ENCODE results near the gene CDH20.

CDH20 gene

DNA sequence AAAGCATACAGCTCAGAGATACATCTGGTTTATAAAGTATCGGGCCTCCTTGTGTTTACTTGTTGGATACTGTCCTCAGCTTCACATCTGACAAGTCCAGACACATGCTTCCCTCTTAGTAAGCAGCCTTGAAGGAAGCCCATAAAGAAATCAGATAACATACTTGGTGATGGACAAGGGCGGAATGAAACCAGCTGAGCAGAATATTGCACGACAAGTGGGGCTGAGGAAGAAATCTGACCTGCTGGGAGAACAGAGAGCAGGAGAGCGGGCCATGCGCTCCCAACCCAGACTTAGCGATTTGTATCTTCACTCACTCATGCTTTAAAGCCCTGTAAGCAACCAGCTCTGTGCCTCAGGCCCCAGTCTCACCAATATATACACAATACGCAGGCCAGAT lies 208.4 kb downstream of the CDH20 start:
- no peak for DNase-seq

DNA sequence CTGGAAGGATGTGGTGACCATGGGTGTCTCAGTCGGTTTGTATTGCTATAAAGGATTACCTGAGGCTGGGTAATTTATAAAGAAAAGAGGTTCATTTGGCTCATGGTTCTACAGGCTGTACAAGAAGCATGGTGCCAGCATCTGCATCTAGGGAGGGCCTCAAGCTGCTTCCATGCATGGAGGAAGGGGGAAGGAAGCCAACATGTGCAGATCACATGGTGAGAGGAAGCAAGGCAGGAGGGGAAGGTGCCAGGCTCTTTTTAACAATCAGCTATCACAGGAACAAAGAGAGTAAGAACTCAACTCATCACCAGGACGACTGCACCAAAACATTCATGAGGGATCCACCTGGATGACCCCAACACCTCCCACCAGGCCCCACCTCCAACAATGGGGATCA lies 209.4 kb downstream of the CDH20 start:
- DNase-seq: no peak

DNA sequence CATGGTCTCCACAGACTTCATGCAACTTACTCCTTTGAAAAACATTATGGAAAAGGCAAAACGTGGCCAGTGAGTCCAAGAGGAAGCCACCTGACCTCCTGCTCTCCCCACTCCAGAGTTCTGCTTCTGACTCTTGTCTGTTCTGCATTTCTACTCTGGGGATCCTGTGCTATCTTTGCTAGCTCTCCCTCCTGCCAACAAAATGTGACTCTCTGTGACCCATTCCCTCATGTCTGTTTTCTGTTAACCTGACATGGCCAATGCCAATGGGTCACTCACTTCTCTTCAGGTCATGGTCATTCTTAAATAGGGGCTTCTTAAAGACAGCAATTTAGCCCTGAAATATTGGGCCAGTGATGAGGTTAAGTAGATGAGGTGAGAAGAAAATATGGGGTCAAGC lies 210.3 kb downstream of the CDH20 start:
- DNase-seq: no peak

DNA sequence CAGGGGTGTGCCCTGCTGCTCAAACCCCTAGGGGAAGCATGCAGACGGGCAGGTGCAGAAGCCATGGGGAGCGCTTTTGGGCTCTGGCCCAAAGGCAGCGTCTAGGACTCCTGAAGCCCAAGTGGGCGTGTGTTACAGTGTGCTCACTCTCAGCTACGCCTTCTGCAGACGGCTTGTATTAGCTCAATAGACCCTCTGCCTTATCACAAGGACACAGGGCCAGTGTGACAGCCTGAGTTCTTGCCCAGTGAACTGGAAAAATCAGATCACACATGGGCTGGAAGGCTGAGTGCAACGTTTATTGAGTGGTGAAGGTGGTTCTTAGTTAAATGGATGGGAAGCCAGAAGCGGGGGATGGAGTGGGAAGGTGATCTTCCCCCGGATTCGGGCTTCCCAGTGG lies 210.9 kb downstream of the CDH20 start:
- no peak for DNase-seq

DNA sequence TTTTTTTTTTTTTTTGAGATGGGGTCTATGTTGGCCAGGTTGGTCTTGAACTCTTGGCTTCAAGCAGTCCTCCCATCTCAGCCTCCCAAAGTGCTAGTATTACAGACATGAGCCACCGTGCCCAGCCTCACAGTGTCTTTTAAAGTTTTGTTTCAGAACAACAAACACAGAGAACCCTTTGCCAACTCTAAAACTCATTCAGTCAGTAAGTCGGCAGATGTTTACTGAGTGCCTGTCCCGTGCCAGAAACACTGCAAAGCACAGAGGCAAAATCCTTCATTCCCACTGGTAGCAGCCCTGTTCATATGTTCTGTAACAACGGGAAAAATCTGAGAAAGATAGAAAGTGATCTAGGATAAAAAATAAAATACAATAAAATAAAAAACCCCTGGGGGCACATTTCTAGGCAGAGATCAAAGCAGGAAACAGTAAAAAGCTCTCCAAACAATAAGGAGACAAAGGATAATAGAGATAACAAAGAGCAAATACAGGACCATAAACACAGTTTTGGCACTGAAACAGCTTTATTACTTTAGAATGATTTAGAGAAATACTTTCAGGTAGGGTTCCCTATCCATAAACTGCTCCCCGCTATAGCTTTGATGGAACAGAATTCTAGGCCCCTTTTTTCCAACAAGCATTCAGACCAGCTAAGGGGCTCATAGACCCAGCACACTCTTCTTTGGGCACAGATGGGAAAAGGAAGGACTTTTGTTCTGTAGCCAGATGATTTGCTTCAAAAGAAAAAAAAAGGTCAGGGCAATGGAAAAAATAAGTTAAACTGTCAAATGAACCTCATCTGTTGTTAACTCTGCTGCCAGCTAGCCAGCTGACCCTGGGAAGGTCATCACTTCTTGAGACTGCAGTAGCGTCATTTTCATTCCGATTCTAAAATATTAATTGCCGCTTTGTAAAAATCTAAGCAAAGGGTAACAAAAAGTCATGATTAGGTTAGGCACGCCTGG lies 212.3 kb downstream of the CDH20 start:
- DNase-seq: no peak

DNA sequence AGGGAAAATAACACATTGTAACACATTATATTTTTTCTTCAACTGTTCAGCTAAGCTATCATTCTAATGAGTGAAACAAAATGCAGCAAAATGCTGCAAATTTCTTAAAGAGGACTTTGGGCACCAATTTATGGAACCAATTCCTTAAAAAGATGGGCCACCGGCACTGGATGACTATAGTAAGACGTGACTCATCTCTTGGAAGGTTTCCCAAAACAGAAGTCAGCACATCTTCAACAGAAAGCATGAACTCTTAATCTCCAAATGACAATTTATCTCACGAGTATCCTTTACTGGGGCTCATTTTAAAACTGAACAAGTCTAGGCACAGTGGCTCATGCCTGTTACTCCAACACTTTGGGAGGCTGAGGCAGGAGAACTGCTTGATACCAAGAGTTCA lies 213.4 kb downstream of the CDH20 start:
- DNase-seq: no peak

DNA sequence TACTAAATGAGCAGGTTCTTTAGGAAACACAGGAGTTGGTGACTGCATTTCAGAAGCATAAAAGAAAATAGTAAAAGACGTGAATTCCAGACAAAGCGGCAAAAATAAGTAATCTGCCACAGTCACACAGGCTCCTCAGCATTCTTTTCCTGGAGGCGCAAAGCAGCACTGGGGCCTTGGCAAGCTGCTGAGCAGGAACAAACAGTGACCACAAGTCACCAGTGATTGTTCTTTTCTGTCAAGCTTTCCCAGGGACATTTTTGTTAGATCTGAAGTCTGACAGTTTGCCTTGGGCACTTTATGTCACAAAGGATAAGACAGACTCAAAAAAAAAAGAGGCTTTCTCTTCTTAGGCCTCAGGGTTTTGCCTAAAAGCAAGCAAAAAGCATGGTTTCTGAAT lies 216.2 kb downstream of the CDH20 start:
- DNase-seq: no peak

DNA sequence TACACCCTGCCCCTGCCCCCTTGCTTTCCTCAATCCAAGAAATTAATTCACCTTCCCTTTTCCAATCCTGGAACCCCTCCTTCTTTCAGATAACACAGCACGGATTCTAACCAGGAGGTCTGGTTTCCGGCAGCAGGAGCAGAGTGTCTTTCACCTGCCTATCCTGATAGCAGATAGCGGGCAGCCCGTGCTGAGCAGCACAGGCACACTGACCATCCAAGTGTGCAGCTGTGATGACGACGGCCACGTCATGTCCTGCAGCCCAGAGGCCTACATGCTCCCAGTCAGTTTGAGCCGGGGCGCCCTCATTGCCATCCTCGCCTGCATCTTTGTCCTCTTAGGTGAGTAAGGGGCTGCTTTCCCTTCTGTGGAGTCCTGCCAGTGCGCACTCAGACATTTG lies 216.7 kb downstream of the CDH20 start:
- DNase-seq: no peak

DNA sequence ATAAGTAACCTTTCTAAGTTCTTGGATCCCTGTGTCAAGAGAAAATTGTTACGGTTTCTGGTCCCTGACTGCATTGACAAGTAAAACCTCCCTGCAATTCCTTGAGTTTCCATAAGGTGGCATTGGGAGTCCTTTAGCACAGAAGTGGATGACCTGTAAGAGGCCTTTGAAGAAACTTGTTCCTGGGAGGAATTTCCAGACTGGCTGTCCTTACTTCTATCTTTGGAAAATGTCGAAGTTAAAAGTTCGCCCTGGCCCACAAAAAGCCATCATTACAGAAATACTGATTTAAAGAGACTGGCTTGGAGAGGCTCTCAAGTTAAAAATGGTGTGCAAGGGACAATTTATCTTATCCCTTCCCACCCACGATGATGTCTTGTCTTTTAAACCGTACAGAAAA lies 218.4 kb downstream of the CDH20 start:
- peak; percentile 67 to 70 for DNase-seq

DNA sequence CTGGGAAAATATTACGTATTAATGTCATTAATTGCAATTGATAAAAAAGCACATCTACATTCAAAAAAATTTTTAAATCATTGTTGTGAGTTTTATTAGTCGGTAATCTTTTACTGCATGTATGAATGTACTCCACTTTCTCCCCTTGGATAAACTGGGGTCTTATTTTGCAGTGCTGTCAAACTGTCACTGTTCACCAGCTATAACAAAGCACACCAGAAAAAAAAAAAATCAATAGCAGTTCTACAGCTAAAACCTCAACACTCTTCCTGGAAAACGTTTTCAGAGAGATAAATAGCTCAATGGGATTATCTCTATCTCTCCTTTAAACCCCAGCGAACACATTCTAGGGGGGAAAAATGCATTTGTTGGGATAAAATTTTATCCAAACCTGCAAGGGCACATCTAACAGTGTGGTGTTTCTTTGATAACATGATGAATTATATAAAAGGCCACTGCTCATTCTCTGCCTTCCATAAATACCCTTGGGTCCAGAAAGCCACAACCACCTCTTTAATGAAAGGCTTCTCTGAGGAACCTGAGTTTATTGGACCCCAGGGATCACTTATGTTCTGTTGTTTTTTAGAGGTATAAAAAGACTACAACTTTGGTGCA lies 219.9 kb downstream of the CDH20 start:
- no peak for DNase-seq

DNA sequence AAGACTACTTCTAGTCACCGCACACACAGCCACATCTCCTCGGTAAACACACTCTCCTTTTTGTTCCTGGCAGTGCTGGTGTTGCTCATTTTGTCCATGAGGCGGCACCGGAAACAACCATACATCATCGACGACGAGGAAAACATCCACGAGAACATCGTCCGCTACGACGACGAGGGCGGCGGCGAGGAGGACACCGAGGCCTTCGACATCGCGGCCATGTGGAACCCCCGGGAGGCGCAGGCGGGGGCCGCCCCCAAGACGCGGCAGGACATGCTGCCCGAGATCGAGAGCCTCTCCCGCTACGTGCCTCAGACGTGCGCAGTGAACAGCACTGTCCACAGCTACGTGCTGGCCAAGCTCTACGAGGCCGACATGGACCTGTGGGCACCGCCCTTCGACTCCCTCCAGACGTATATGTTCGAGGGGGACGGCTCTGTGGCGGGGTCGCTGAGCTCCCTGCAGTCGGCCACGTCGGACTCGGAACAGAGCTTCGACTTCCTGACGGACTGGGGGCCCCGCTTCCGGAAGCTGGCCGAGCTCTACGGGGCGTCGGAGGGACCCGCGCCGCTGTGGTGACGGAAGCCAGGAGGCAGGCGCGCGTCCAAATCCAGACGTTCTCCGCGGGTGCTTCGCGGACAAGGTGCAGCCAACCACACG lies 221.0 kb downstream of the CDH20 start:
- peak; percentile 6 to 30 for DNase-seq

DNA sequence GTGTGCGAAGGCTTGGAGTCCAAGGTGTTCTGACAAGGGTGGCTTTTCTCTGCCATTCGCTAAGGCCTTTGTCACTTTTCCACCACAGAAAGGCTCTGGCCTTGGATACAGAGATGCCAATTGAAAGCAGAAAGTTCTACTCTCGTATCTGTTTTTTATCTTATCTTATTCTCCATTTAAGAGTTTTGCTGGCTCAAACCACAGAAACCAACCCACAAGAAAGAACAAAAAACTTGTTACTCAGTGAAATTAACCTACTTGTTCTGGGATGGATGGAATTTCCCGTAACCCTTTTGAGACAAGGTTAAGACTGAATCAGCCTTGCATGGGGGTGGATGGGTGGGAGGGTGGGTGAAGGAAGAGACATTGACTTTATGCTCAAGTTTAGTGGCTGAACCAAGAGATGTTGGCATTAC lies 221.7 kb downstream of the CDH20 start:
- DNase-seq: no peak

DNA sequence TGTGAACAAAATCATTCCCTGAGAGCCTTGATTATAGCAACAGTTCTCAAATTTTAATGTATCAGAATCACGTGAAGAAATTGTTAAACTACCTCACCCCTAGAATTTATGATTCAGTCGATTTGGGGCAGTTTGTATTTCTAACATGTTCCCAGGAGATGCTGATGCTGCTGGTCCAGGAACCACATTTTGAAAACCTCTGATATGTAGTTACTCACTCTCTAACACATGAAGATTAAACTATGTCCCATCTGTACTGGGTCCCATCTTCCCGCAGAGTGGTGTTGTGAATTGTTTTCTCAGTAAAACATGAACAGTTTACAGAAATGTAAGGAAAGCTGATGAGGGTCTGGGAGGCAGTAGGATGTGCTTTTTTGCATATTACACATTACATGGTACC lies 223.1 kb downstream of the CDH20 start:
- no peak for DNase-seq

DNA sequence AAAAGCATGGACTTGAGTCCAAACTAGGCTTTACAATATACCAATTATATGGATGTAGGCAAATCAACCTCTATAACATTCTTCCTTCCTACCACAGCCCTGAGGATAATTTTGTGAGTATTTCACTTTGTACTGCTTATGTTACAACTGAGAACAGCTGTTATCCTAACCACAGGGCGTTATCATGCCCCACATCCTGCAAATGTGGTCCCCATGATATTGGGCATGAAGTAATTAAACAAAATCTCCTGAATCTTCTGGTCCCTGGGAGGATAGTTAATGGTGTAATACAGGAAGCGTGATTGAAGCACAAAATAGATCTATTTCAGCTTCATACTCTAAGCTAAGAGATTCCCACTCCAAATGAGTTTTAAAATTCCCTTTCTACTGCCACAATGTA lies 223.6 kb downstream of the CDH20 start:
- DNase-seq: no peak

DNA sequence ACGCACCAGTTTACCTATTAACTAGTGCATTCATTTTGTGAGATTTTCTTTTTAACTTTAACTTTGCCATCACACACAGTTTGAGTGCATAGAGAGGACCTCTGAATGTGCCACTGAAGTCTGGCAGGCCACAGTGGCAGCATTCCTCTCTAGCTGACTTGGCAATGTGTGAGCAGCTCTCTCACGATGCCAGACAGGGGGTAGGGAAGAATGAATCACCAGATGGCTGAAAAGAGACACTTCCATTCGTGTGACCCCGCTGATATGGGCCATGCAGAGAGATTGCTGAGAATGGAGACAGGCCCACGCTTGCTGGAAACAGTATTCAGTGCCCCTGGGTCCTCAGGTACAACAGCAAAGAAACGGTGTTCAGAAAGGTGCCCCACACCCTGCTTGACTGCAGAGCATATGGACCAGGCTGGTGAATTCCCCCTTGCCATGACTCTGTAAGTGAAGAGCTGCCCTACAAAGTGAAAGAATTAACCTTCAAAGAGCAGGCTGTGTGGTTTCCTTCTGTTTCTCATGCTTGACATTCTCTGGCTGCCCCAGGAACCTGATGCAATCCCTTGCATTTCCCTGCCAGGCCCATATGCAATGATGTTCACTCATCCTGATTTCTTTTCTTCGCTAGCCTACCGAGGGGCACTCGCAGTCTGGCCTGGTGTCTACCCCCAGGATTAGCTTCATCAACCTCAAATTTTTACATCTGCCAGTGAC lies 236.1 kb downstream of the CDH20 start:
- DNase-seq: no peak

DNA sequence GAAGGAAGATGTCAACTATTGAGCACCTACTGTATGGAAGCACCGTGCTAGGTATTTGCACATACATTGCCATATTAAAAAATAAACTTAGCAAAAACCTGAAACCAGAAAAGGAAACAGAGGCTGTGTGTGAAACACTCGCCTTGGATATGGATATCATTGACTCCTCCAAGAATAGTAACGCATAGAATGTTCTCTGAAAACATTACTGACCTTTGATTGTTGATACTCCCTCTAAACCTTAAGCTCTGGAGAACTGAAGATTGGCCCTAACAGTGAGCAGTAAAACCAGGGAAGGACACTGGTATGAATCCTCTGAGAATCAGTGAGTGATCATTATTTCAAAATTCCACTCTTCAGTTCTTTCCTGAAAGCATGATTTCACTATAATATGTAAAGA lies 236.8 kb downstream of the CDH20 start:
- no peak for DNase-seq

DNA sequence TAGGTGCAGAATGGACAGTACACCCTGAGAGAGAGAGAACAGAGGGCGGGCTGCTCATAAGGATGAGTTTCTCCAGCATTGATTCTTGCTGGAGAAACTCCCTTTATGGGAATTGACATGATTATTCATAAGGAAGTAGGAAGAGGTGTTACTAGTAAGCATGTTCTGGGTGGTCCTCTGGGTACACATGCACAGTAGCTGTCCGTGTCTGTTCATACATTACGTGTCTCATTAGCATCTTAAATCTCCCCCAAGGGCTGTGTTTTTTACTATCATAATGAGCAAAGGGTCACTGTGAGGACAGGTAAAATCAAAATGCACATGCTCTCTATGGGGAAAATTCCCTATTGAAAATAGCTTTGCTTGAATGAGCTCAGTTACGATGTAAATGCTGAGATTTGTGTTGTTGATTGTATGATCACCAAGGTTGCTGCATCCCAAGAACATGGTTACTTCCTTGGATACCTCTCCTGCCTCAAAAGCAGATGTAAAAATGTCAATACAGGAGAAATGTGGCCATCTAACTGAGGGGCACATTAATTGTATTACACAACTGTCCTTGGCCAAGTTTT lies 238.9 kb downstream of the CDH20 start:
- DNase-seq: no peak

DNA sequence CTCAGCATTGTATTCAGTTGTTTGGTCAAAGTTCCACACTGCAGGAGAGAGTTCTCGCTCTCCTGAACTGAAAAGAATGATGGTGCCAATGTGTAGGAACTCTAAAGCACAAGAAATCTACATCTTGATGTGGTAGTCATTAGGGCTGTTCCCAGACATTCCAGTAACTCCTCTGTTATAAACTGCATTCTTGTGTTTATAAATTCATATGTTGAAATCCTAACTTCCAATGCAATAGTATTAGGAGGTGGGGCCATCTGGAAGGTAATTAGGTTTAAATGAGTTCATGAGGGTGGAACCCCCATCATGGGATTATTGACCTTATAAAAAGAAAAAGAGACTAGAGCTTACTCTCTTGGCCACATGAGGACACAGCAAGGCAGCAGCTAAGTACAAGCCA lies 239.6 kb downstream of the CDH20 start:
- no peak for DNase-seq

DNA sequence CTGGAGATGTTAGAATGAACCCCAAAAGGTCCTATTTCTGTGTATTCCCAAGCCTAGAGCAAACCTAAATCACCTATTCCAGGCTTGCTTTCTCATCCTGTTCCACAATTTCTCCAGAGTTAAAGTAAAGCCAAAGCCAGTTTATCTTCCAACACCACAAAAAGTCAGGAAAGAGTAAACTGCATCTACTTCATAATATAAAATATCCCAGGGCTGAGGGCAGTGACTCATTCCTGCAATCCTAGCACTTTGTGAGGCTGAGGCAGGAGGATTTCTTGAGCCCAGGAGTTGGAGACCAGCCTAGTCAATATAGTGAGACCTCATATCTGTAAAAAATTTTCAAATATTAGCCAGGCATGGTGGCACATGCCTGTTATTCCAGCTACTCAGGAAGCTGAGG lies 241.4 kb downstream of the CDH20 start:
- no peak for DNase-seq

DNA sequence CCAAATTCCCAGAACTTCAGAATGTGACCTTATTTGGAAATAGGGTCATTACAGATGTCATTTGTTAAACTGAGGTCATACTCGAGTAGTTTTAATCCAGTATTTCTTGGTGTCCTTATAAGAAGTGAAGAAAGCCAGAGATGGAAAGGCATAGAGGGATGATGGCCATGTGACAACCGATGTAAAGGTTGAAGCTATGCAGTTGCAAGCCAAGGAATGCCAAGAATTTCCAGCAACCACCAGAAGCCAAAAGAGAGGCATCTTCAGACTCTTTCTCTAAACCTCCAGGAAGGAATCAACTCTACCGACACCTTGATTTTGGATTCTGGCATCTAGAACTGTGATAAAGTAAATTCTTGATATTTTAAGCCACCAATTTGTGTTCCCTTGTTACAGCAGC lies 242.2 kb downstream of the CDH20 start:
- DNase-seq: no peak

DNA sequence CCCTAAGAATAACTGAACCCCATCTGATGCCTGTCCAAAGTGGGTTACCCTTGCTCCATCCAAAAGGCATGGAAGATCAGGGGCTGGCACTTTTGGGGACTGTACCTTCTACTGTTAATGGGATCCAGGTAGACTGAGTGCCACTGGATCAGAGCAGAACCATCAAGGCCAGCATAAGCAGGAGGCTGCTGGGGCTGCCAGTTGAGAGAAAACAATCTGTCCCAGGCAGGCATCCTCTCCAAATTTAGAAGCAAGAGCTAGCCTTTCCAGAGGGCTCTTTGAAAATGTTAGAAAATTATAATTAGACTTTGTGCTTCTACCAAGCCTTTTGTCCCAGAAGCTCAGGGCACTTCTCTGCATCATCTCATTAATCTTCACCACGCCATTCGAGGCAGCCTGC lies 245.6 kb downstream of the CDH20 start:
- no peak for DNase-seq

DNA sequence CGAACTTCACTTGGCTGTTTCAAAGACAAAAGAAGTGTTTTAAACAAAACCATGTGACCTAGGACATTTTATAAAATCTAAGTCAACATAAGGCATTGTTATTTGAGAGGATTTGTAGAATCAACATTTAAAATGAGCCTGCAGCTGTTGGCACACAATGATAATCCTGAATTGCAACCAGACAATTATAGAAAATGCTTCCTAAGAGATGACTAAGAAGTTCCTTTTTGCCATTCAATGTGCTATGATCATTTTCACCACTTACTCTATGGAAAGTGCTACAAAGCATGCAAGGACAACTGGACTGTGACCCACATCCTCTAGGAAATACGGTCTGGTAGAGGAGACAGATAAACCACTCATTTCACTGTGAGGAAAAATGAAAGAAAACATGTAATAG lies 246.4 kb downstream of the CDH20 start:
- no peak for DNase-seq

DNA sequence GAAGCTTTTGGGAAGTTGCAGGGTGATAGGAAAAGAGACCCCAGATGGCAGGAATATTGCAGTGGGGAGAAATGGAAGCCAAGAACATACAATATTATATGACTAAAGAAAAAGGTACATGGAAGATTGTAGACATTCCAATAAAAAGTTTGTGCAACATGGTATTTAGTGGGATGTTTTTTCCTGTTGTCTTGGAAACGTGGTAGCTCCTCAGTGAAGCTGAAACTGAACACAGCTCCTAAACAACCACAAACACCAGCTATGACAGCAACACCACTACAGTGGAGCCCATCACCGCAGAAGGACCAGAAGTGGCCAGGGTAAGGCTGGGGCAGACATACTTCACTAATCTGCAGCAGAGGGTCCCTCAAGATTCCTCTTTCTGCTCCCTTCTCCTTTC lies 246.8 kb downstream of the CDH20 start:
- DNase-seq: no peak

All from inflammatory macrophage (primary cell).